WTC11 (cell line): ENCODE measurements around the gene ERH. TPM values are rescaled to one million over a fixed set of nuclear protein-coding genes. Genes with fewer than 3 reads are reported as not detected.

Source experiments
- ATAC-seq: fragments of 200-7000 bp; cut with Tn5 transposase; 2 replicates; pipeline ENCODE4 v1.10.0; 2021; ENCODE audit warnings: mild to moderate bottlenecking, moderate library complexity
- CTCF ChIA-PET: fragments of 300-600 bp; sonication (Branson Sonifier 250); formaldehyde crosslinking; loops from one replicate; lab custom pipeline; 2021; ENCODE audit warnings: antibody characterized with exemption; lab: Charles Lee
- POLR2A ChIA-PET: fragments of 350-600 bp; sonication (Branson Sonifier 250); formaldehyde crosslinking; loops from one replicate; lab custom pipeline; 2021; ENCODE audit warnings: antibody characterized with exemption; lab: Charles Lee
- DNase-seq: peaks from one replicate; pipeline ENCODE4 v3.0.0; 2021; ENCODE audit warnings: low spot score
- H3K27ac Mint-ChIP-seq: 2 replicates; pipeline ENCODE4 v1.8.0; 2021; ENCODE audit warnings: mixed read lengths
- H3K27me3 Mint-ChIP-seq: 2 replicates; pipeline ENCODE4 v1.8.0; 2021; ENCODE audit warnings: low read depth, mild to moderate bottlenecking, moderate library complexity, mixed read lengths
- H3K36me3 Mint-ChIP-seq: 2 replicates; pipeline ENCODE4 v1.8.0; 2021; ENCODE audit warnings: mixed read lengths
- H3K4me1 Mint-ChIP-seq: 2 replicates; pipeline ENCODE4 v1.8.0; 2022; ENCODE audit warnings: mixed read lengths
- H3K4me3 Mint-ChIP-seq: 2 replicates; pipeline ENCODE4 v1.8.0; 2021; ENCODE audit warnings: mild to moderate bottlenecking, moderate library complexity, mixed read lengths
- H3K9me3 Mint-ChIP-seq: 2 replicates; pipeline ENCODE4 v1.8.0; 2021; ENCODE audit warnings: mixed read lengths
- EMX1 ChIP-seq: fragments of 250-450 bp; sonication (Bioruptor Pico); IDR thresholded peaks from 2 replicates; pipeline ENCODE4 v1.8.0; 2021; ENCODE audit warnings: mild to moderate bottlenecking
- FOXK1 ChIP-seq: sonication (generic); formaldehyde crosslinking; IDR thresholded peaks from 2 replicates; pipeline ENCODE4 v1.8.0; 2022; ENCODE audit warnings: mild to moderate bottlenecking, moderate library complexity, missing genetic modification reagents
- FOXP1 ChIP-seq: sonication (generic); formaldehyde crosslinking; IDR thresholded peaks from 2 replicates; pipeline ENCODE4 v1.8.0; 2022; ENCODE audit warnings: missing genetic modification reagents, mild to moderate bottlenecking, moderate library complexity, borderline replicate concordance
- HMGA2 ChIP-seq: fragments of 250-450 bp; sonication (Bioruptor Pico); IDR thresholded peaks from 2 replicates; pipeline ENCODE4 v1.4.0; 2021; ENCODE audit warnings: mild to moderate bottlenecking, moderate library complexity
- NR1H2 ChIP-seq: sonication (generic); formaldehyde crosslinking; IDR thresholded peaks from 2 replicates; pipeline ENCODE4 v1.9.0; 2021; ENCODE audit warnings: mild to moderate bottlenecking, moderate library complexity, missing genetic modification reagents
- NR2C2 ChIP-seq: sonication (generic); formaldehyde crosslinking; IDR thresholded peaks from 2 replicates; pipeline ENCODE4 v1.8.0; 2022; ENCODE audit warnings: mild to moderate bottlenecking, missing genetic modification reagents
- NR3C1 ChIP-seq: sonication (generic); formaldehyde crosslinking; conservative IDR thresholded peaks from 2 replicates; pipeline ENCODE4 v1.8.1; 2023; ENCODE audit warnings: low read depth, mild to moderate bottlenecking, missing genetic modification reagents
- OVOL2 ChIP-seq: fragments of 250-450 bp; sonication (Bioruptor Pico); IDR thresholded peaks from 2 replicates; pipeline ENCODE4 v1.9.0; 2021; ENCODE audit warnings: mild to moderate bottlenecking, borderline replicate concordance
- RORB ChIP-seq: fragments of 250-450 bp; sonication (Bioruptor Pico); IDR thresholded peaks from 2 replicates; pipeline ENCODE4 v1.9.0; 2021; ENCODE audit warnings: mild to moderate bottlenecking
- ZNF232 ChIP-seq: sonication (generic); formaldehyde crosslinking; IDR thresholded peaks from 2 replicates; pipeline ENCODE4 v1.8.0; 2022; ENCODE audit warnings: mild to moderate bottlenecking, missing genetic modification reagents
- ZNF317 ChIP-seq: sonication (generic); formaldehyde crosslinking; IDR thresholded peaks from 2 replicates; pipeline ENCODE4 v1.8.1; 2023; ENCODE audit warnings: low read depth, mild to moderate bottlenecking, moderate library complexity, missing genetic modification reagents, borderline replicate concordance
- ZNF423 ChIP-seq: fragments of 250-450 bp; sonication (Bioruptor Pico); IDR thresholded peaks from 2 replicates; pipeline ENCODE4 v2.1.2; 2022; ENCODE audit warnings: mild to moderate bottlenecking, moderate library complexity
- total RNA-seq: library from RNA; stranded (reverse); gene quantifications from 3 replicates; pipeline ENCODE4 v1.2.3, GENCODE V29; 2021
- TF ChIP-seq, protein P1 (sequence below): fragments of 250-450 bp; sonication (Bioruptor Pico); IDR thresholded peaks from 2 replicates; pipeline ENCODE4 v1.9.0; 2021; ENCODE audit warnings: moderate library complexity, mild to moderate bottlenecking, inconsistent platforms, borderline replicate concordance
- TF ChIP-seq, protein P2 (sequence below): sonication (generic); formaldehyde crosslinking; IDR thresholded peaks from 2 replicates; pipeline ENCODE4 v1.8.0; 2022; ENCODE audit warnings: missing genetic modification reagents
- TF ChIP-seq, protein P3 (sequence below): fragments of 250-450 bp; sonication (Bioruptor Pico); IDR thresholded peaks from 2 replicates; pipeline ENCODE4 v1.9.0; 2021; ENCODE audit warnings: mild to moderate bottlenecking
- TF ChIP-seq, protein P4 (sequence below): sonication (generic); formaldehyde crosslinking; IDR thresholded peaks from 2 replicates; pipeline ENCODE4 v1.8.0; 2023; ENCODE audit warnings: missing genetic modification reagents
- TF ChIP-seq, protein P5 (sequence below): fragments of 250-450 bp; sonication (Bioruptor Pico); conservative IDR thresholded peaks from 2 replicates; pipeline ENCODE4 v1.9.0; 2021; ENCODE audit warnings: mild to moderate bottlenecking

Gene ERH
- total RNA-seq, 1 experiment from 2014 or later: 363 TPM

DNA sequence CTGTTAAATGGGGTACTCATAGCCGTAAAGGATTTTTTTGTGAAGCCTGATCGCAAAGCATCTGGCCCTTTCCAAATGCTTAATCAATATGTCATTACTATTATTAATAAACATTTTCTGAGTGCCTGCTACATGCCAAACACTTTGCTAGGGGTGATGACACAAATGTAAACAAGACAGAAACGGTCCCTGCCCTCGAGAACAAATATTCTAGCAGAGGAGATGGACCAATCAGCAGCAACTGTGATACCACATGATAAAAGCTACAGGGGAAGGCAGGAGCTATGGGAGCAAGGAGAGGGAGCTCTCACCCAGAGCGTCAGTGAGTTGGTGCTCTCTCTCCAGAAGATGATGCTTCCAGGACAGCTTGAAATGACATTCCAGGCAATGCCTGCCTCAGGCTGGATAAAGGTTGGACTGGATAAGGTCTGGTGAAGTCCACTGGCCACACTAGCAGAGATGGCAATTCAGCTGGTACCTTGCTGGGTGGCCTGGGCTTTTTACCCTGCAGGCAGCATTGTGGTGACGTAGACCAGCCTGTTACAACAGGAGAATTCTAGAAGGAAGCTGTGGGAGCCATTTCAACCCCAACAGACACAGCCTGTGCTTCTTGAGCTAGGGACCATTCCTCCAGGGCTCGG lies 41.1 kb downstream of the ERH start (continued):
- TF ChIP-seq FOXP1 (CRISPR knock-in tag) (no peak), ZNF317 (no peak), HMGA2 (CRISPR knock-in tag) (no peak), NR1H2 (CRISPR knock-in tag) (no peak), NR2C2 (CRISPR knock-in tag) (no peak)
- TF ChIP-seq, protein P1, sequence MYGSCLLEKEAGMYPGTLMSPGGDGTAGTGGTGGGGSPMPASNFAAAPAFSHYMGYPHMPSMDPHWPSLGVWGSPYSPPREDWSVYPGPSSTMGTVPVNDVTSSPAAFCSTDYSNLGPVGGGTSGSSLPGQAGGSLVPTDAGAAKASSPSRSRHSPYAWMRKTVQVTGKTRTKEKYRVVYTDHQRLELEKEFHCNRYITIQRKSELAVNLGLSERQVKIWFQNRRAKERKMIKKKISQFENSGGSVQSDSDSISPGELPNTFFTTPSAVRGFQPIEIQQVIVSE (CRISPR knock-in tag): no peak
- TF ChIP-seq, protein P2, sequence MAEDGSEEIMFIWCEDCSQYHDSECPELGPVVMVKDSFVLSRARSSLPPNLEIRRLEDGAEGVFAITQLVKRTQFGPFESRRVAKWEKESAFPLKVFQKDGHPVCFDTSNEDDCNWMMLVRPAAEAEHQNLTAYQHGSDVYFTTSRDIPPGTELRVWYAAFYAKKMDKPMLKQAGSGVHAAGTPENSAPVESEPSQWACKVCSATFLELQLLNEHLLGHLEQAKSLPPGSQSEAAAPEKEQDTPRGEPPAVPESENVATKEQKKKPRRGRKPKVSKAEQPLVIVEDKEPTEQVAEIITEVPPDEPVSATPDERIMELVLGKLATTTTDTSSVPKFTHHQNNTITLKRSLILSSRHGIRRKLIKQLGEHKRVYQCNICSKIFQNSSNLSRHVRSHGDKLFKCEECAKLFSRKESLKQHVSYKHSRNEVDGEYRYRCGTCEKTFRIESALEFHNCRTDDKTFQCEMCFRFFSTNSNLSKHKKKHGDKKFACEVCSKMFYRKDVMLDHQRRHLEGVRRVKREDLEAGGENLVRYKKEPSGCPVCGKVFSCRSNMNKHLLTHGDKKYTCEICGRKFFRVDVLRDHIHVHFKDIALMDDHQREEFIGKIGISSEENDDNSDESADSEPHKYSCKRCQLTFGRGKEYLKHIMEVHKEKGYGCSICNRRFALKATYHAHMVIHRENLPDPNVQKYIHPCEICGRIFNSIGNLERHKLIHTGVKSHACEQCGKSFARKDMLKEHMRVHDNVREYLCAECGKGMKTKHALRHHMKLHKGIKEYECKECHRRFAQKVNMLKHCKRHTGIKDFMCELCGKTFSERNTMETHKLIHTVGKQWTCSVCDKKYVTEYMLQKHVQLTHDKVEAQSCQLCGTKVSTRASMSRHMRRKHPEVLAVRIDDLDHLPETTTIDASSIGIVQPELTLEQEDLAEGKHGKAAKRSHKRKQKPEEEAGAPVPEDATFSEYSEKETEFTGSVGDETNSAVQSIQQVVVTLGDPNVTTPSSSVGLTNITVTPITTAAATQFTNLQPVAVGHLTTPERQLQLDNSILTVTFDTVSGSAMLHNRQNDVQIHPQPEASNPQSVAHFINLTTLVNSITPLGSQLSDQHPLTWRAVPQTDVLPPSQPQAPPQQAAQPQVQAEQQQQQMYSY (CRISPR knock-in tag): no peak

DNA sequence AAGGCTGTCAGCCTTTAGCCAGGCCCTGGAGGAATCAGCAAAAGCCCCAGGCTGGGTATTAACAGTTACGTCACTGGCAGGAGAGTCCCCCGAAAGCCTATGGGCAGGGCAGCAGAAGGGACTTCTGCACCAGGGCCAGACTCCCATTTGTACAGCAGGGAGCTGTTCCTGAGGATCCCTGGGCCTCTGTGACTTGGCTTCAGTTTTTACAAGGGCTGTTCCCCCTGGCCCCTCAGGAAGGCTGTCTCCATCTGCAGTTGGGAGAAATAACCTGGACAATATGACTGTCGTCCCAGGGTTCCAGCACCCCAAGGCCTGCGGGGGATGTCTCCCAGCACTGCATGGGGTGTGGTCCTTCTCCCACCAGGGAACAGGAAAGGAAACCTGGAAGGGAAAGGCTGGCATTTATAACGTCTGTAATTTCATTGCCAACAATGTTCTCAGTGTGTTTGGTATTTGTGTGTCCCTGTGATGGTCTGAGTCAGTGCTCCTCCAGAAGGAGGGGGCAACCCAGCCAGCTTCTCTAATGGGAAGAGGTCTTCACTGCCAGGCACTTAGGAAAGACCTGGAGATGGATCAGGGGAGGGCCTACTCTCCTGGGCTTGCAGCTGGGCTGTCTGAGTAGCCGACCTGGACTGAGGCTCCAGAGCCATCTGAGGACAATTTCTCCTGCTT lies 42.4 kb downstream of the ERH start:
- H3K27ac Mint-ChIP-seq: no peak overlapping the region
- H3K4me3 Mint-ChIP-seq: no peak overlapping the region
- no peak for TF ChIP-seq NR3C1 (CRISPR knock-in tag)
- TF ChIP-seq, protein P3, sequence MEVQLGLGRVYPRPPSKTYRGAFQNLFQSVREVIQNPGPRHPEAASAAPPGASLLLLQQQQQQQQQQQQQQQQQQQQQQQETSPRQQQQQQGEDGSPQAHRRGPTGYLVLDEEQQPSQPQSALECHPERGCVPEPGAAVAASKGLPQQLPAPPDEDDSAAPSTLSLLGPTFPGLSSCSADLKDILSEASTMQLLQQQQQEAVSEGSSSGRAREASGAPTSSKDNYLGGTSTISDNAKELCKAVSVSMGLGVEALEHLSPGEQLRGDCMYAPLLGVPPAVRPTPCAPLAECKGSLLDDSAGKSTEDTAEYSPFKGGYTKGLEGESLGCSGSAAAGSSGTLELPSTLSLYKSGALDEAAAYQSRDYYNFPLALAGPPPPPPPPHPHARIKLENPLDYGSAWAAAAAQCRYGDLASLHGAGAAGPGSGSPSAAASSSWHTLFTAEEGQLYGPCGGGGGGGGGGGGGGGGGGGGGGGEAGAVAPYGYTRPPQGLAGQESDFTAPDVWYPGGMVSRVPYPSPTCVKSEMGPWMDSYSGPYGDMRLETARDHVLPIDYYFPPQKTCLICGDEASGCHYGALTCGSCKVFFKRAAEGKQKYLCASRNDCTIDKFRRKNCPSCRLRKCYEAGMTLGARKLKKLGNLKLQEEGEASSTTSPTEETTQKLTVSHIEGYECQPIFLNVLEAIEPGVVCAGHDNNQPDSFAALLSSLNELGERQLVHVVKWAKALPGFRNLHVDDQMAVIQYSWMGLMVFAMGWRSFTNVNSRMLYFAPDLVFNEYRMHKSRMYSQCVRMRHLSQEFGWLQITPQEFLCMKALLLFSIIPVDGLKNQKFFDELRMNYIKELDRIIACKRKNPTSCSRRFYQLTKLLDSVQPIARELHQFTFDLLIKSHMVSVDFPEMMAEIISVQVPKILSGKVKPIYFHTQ (CRISPR knock-in tag): no peak
- TF ChIP-seq, protein P4, sequence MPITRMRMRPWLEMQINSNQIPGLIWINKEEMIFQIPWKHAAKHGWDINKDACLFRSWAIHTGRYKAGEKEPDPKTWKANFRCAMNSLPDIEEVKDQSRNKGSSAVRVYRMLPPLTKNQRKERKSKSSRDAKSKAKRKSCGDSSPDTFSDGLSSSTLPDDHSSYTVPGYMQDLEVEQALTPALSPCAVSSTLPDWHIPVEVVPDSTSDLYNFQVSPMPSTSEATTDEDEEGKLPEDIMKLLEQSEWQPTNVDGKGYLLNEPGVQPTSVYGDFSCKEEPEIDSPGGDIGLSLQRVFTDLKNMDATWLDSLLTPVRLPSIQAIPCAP (CRISPR knock-in tag): no peak
- TF ChIP-seq, protein P5, sequence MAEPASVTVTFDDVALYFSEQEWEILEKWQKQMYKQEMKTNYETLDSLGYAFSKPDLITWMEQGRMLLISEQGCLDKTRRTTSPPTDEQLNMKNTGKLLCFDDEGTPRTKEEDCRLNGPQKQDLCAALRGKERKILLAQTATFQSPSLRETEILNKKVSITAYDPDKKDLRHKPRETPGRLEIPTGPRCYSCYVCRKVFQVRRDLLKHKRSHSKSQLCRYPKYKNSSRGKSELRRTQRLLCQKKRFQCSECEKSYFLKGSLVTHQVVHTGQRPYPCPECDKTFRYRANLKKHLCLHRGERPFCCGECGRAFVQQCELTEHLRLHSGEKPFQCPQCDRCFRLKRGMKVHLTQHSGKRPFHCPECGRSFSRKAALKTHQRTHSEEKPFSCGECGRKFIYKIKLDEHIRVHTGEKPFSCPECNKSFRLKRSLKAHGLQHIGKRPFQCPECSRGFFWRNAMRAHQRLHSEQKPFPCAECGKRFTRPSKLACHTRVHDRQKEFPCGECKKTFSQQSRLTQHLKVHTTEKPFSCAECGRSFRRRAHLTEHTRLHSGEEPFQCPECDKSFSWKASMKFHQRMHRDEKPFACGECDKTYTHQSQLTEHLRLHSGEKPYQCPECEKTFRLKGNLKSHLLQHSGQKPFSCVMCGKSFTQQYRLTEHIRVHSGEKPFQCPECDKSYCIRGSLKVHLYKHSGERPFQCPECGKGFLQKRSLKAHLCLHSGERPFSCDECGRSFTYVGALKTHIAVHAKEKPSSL (CRISPR knock-in tag): no peak
- no peak for TF ChIP-seq RORB
- TF ChIP-seq FOXK1 (CRISPR knock-in tag): no peak
- no peak for TF ChIP-seq EMX1 (CRISPR knock-in tag)
- no peak for TF ChIP-seq OVOL2
- TF ChIP-seq ZNF232: no peak
- TF ChIP-seq ZNF423 (CRISPR knock-in tag): no peak
- no peaks in the 10 kb centered on the region for H3K36me3 Mint-ChIP-seq
- DNase-seq: no peak
- ATAC-seq: no peak
- peaks cover 8% of the 10 kb centered on the region for H3K4me1 Mint-ChIP-seq
- POLR2A ChIA-PET: interaction anchor here (0.9 kb wide), 1 partner anchor 32 kb away, joined by 6 read pairs; no protein-coding TSS in a partner anchor
- no peaks in the 10 kb centered on the region for H3K27me3 Mint-ChIP-seq
- no peaks in the 10 kb centered on the region for H3K9me3 Mint-ChIP-seq
- CTCF ChIA-PET: interaction anchor here (0.6 to 2.4 kb wide), 4 partner anchors 8 to 95 kb away, joined by 3 to 20 read pairs (median 4); no protein-coding TSS in a partner anchor
